Measurements from ENCODE around the gene ARNT2. TPM values are rescaled to one million over a fixed set of nuclear protein-coding genes. Genes with fewer than 3 reads are reported as not detected.

The ARNT2 gene
- total RNA-seq, 2 experiments from 2014 or later = not detected

DNA sequence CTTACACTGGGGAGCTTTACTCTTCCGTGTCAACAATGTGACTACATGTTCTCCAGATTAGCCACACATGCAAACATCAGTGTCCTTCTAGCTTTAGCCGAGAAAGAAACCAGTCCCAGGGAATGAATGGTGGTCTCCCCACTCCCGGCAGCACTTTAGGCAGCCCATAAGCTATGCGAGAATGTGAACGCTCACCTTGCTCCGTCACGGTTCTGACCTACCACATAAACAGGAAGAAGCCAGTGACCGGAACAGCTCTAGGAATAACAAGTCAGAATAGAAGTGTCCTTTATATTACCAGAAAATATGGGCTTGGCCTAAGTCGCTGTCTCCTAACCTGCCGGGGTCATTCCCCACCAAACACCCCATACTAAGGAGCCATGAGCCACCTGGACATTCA lies 192.9 kb downstream of the ARNT2 start:
- H3K79me2 ChIP-seq (ENCODE audit: insufficient read depth, low read depth, low read length) = no peaks in the 10 kb centered on the region
- H3K9me3 ChIP-seq (ENCODE audit: low read length) = no peaks in the 10 kb centered on the region
- no peak overlapping the region for H2AFZ ChIP-seq (ENCODE audit: low read length)
- ChIA-PET POLR2A (no interaction called here), CTCF (ENCODE audit: unreplicated experiment) (no interaction called here)
- intact Hi-C loops (cut with micrococcal nuclease; ENCODE audit: unreplicated experiment) = no loop called here
- H3K9me2 ChIP-seq (ENCODE audit: insufficient read depth, low read length) = no peaks in the 10 kb centered on the region
- no TSS peak for BruUV-seq (replicated peaks)
- no peak overlapping the region for H3K27ac ChIP-seq (ENCODE audit: low read depth, low read length, poor library complexity, severe bottlenecking)
- H4K20me1 ChIP-seq (ENCODE audit: insufficient read depth, low read length) = peaks cover 4% of the 10 kb centered on the region; the same call in 1 of the 2 replicates
- H3K4me3 ChIP-seq (ENCODE audit: low read depth, low read length, poor library complexity, severe bottlenecking) = no peak overlapping the region
- H3K36me3 ChIP-seq (ENCODE audit: insufficient read depth, low read length) = no peaks in the 10 kb centered on the region
- no peak for DNase-seq (ENCODE audit: low spot score)
- no peak for TF ChIP-seq EZH2phosphoT487 (IDR thresholded peaks at IDR 0.05; ENCODE audit: borderline replicate concordance, low read depth, low read length)
- TF ChIP-seq, protein P1, sequence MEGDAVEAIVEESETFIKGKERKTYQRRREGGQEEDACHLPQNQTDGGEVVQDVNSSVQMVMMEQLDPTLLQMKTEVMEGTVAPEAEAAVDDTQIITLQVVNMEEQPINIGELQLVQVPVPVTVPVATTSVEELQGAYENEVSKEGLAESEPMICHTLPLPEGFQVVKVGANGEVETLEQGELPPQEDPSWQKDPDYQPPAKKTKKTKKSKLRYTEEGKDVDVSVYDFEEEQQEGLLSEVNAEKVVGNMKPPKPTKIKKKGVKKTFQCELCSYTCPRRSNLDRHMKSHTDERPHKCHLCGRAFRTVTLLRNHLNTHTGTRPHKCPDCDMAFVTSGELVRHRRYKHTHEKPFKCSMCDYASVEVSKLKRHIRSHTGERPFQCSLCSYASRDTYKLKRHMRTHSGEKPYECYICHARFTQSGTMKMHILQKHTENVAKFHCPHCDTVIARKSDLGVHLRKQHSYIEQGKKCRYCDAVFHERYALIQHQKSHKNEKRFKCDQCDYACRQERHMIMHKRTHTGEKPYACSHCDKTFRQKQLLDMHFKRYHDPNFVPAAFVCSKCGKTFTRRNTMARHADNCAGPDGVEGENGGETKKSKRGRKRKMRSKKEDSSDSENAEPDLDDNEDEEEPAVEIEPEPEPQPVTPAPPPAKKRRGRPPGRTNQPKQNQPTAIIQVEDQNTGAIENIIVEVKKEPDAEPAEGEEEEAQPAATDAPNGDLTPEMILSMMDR (conservative IDR thresholded peaks at IDR 0.05; ENCODE audit: low read length) = no peak
- no peaks in the 10 kb centered on the region for H3K4me1 ChIP-seq (ENCODE audit: insufficient read depth, low read length, poor library complexity, severe bottlenecking)
- H3K4me2 ChIP-seq (ENCODE audit: low read length) = no peak overlapping the region

DNA sequence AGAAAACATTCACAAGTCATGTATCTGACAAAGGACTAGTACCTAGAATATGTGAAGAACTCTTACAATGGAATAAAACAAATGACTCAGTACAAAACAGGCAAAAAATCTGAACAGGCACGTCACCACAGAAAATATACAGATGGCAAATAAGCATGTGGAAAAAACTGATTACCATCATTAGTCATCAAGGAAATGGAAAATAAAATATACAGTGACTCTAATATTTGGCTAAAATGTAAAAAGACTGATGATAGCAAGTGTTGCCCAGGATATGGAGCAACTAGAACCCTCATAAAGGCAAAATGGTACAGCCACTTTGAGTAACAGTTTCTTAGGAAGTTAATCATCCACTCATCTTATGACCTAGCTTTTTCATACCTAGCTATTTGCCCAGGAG lies 195.2 kb downstream of the ARNT2 start:
- BruUV-seq (replicated peaks) = no TSS peak
- H3K4me1 ChIP-seq (ENCODE audit: insufficient read depth, low read length, poor library complexity, severe bottlenecking) = no peaks in the 10 kb centered on the region
- ChIA-PET POLR2A (no interaction called here), CTCF (ENCODE audit: unreplicated experiment) (no interaction called here)
- no peaks in the 10 kb centered on the region for H3K9me3 ChIP-seq (ENCODE audit: low read length)
- no peak overlapping the region for H3K4me3 ChIP-seq (ENCODE audit: low read depth, low read length, poor library complexity, severe bottlenecking)
- H4K20me1 ChIP-seq (ENCODE audit: insufficient read depth, low read length) = peaks cover 4% of the 10 kb centered on the region; the same call in 1 of the 2 replicates
- intact Hi-C loops (cut with micrococcal nuclease; ENCODE audit: unreplicated experiment) = no loop called here
- H3K36me3 ChIP-seq (ENCODE audit: insufficient read depth, low read length) = no peaks in the 10 kb centered on the region
- no peaks in the 10 kb centered on the region for H3K9me2 ChIP-seq (ENCODE audit: insufficient read depth, low read length)
- no peak overlapping the region for H3K4me2 ChIP-seq (ENCODE audit: low read length)
- no peak overlapping the region for H2AFZ ChIP-seq (ENCODE audit: low read length)
- DNase-seq (ENCODE audit: low spot score) = no peak
- no peaks in the 10 kb centered on the region for H3K79me2 ChIP-seq (ENCODE audit: insufficient read depth, low read depth, low read length)
- H3K27ac ChIP-seq (ENCODE audit: low read depth, low read length, poor library complexity, severe bottlenecking) = no peak overlapping the region
- no peak for TF ChIP-seq EZH2phosphoT487 (IDR thresholded peaks at IDR 0.05; ENCODE audit: borderline replicate concordance, low read depth, low read length)
- TF ChIP-seq, protein P1 (conservative IDR thresholded peaks at IDR 0.05; ENCODE audit: low read length) = no peak

DNA sequence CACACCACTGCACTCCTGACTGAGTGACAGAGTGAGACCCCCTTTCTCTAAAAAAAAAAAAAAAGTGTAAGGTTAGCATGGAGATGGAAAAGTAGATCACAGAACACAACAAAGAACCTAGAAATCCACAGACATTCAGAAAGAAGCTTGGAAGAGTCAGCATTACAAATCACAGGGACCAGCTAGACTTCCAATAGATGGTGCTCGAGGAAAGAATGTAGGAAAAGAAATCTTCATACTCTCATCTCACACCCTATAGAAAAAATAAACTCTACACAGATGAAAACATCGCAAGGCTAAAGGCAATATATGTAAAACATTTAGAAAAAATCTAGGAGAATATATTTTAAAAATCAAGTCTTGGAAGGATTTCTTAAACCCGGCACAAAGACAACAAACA lies 196.4 kb downstream of the ARNT2 start:
- no peaks in the 10 kb centered on the region for H3K4me1 ChIP-seq (ENCODE audit: insufficient read depth, low read length, poor library complexity, severe bottlenecking)
- no peak for DNase-seq (ENCODE audit: low spot score)
- H3K4me3 ChIP-seq (ENCODE audit: low read depth, low read length, poor library complexity, severe bottlenecking) = no peak overlapping the region
- BruUV-seq (replicated peaks) = no TSS peak
- TF ChIP-seq, protein P1 (conservative IDR thresholded peaks at IDR 0.05; ENCODE audit: low read length) = 0 out of 2 replicates have a peak, but pooled peaks have one; percentile 11
- TF ChIP-seq EZH2phosphoT487 (IDR thresholded peaks at IDR 0.05; ENCODE audit: borderline replicate concordance, low read depth, low read length) = no peak
- no peaks in the 10 kb centered on the region for H3K9me3 ChIP-seq (ENCODE audit: low read length)
- CTCF ChIA-PET (ENCODE audit: unreplicated experiment) = no interaction called here
- intact Hi-C loops (cut with micrococcal nuclease; ENCODE audit: unreplicated experiment) = no loop called here
- H3K4me2 ChIP-seq (ENCODE audit: low read length) = no peak overlapping the region
- H2AFZ ChIP-seq (ENCODE audit: low read length) = no peak overlapping the region
- no peaks in the 10 kb centered on the region for H3K9me2 ChIP-seq (ENCODE audit: insufficient read depth, low read length)
- H3K27ac ChIP-seq (ENCODE audit: low read depth, low read length, poor library complexity, severe bottlenecking) = no peak overlapping the region
- no peaks in the 10 kb centered on the region for H3K79me2 ChIP-seq (ENCODE audit: insufficient read depth, low read depth, low read length)
- no peaks in the 10 kb centered on the region for H3K36me3 ChIP-seq (ENCODE audit: insufficient read depth, low read length)
- POLR2A ChIA-PET = no interaction called here
- H4K20me1 ChIP-seq (ENCODE audit: insufficient read depth, low read length) = peaks cover 4% of the 10 kb centered on the region; the same call in 1 of the 2 replicates

All from OCI-LY7 (cell line).